GM21390 (cell line): ENCODE results near the gene RAB41.
"Not testable (repeated sequence)": the region's sequence is repeated elsewhere in the genome, so short reads cannot be mapped to it uniquely, and the experiment has no call there.

ENCODE experiments used
- ATAC-seq: cut with Tn5 transposase; IDR thresholded peaks from one replicate; pipeline ENCODE4 v1.9.1; 2021; ENCODE audit not compliant: unreplicated experiment

The RAB41 gene

DNA sequence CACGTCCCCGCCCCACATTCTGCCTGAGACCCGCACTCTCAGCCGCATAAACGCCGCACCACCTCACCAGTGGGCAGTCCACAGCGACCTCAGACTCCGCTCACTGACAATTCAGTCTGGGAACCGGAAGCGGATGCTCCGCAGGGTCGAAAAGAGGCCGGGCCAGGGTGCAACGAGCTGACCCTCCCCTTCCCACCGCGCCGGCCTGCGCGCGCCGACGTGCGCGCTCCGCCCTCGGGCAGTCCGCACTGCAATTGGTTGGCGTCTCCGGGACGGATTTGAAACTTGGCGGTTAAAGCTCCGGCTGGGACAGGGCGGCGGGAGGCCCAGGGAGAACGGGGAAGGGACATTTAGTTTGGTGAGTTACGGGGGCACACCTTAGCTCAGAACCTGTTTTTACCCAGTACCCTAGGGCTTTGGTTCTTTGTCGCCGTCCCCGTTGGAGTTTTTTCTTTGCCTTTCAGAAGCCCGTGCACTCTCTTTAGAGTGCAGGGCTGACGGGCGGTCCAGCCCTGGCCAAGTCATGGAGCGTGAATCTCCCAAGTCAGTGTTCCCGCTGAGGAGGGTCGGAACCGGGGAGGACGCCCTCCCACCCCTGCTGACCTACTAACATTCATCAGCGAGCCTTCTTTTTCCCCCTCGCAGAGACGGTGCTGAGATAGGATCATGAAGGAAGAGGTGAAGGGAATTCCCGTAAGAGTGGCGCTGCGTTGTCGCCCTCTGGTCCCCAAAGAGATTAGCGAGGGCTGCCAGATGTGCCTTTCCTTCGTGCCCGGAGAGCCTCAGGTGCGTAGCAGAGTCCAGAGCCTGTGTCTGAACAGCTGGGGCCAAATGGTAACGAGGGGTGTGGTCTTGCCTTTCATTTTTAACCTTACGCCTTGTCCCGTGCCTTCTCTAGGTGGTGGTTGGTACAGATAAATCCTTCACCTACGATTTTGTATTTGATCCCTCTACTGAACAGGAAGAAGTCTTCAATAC is 8.1 kb downstream of the RAB41 start, which contains the start of the genes KIF4A and PDZD11:
Gene KIF4A, plus strand, starts transcription at position 312 of the 978 bp plus-strand sequence. Its CDS starts 355 bp downstream, at position 667.
Gene PDZD11, minus strand, starts transcription at position 135 of the 978 bp plus-strand sequence. CDS start 586 bp downstream, outside the sequence.
- ATAC-seq, result peak; percentile 96

- ATAC-seq, result no peak
Observed at GRCh38 chrX:70292788-70293187, 10.8 kb downstream of the RAB41 start.

- ATAC-seq, result no peak
Observed at GRCh38 chrX:70293621-70294020, 11.6 kb downstream of the RAB41 start.

GRCh38 chrX:70301716-70302115 is 19.7 kb downstream of the RAB41 start:
- ATAC-seq, result no peak

GRCh38 chrX:70313503-70313902 is 31.5 kb downstream of the RAB41 start:
- no peak for ATAC-seq

DNA sequence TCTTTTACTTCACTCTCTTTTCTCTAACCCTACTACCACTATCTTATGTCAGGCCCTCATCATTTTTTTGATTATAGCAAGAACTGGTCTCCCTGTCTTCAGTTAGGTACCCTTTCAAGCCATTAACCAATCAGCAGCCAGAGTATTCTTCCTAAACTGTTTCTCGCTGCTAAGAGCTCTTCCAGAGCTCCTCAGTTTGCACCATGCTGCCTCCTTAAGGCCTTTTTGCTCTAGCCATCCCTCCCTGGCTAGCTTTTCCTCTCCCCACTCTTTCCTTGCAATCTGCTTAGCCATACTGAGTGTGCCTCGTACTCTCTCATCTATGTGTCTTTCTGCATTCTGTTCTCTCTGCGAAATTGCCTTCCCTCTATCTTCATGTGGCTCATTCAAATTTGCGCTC is 40.8 kb downstream of the RAB41 start:
- no peak for ATAC-seq

DNA sequence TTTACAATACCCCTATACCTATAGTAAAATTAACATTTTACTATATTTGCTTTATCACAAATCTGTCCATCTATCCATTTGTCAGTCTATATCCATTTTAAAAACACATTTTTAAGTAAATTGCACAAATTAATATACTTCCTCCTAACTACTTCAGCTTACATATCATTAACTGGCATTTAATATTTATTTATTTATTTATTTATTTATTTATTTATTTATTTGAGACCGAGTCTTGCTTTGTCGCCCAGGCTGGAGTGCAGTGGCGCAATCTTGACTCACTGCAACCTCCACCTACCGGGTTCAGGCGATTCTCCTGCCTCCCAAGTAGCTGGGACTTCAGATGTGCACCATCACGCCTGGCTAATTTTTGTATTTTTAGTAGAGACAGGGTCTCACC is 41.7 kb downstream of the RAB41 start:
- not testable (repeated sequence) for ATAC-seq

DNA sequence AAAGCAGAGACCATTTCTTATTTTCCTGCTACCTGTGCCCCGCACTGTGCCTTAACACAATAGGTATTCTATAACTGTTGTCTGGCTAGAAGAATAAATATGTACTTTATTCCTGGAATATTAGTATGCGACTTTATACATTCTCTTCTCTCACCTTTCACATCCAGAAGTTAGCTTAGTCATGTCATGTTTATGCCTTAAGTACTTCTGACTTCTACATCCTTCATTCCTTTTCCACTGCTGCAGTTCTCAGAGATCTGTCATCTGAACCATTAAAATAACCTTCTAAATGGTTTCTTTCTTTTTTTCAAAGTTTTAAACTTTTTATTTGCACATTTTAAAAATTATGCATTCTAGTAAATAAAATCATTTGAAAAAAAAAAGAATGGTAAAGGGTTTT is 42.4 kb downstream of the RAB41 start:
- ATAC-seq, result no peak

- ATAC-seq, result no peak
Observed at GRCh38 chrX:70331161-70331560, 49.2 kb downstream of the RAB41 start.

GRCh38 chrX:70332600-70332999 is 50.6 kb downstream of the RAB41 start:
- no peak for ATAC-seq
